ENCODE measurements around the gene SLC30A1. TPM values are rescaled to one million over a fixed set of nuclear protein-coding genes. Genes with fewer than 3 reads are reported as not detected.

SLC30A1 gene
- total and polyA plus RNA-seq, 2 of the 13 experiments (the other 11 are each of a cell fraction or from before 2014, with no cell fraction given), result 5.9 to 24.4 TPM

DNA sequence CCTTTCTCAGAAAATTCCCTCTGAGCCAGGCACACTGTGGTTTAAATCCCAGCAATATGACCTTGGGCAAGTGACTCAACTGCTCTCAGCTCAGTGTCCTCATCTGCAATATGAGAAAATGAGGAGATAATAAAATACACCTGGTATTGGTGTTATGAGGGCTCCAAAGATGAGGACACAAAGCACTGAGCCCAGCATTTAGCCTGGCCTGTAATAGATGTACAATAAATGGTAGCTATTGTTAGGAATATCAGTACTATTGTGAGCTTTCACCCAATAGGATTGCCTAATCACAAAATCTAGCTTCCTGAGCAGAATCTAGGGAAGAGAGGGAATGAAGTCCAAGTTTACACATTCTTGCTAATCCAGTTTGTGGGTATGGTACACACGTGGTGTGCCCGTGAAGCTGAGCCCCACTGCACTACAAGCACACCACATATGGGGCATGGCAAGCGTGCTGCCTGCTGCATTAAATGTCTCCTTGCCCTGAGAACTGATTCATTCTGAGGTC lies 24.3 kb upstream of the SLC30A1 start (continued):
- TF ChIP-seq ZNF292 (CRISPR knock-in tag; IDR thresholded peaks at IDR 0.05; ENCODE audit: borderline replicate concordance, low read depth), result peak; percentile 42; the same call in 1 of the 2 replicates
- TF ChIP-seq CBFB (CRISPR knock-in tag; IDR thresholded peaks at IDR 0.05), result peak; percentile 17; the same call in 1 of the 2 replicates
- TF ChIP-seq ZNF282 (IDR thresholded peaks at IDR 0.05; ENCODE audit: partially characterized antibody), result no peak
- peak; percentile 96 for TF ChIP-seq PITX1 (CRISPR knock-in tag; IDR thresholded peaks at IDR 0.05)
- peak; percentile 96 for TF ChIP-seq HMG20A (CRISPR knock-in tag; IDR thresholded peaks at IDR 0.05; ENCODE audit: borderline replicate concordance)
- TF ChIP-seq DPF2 (CRISPR knock-in tag; IDR thresholded peaks at IDR 0.05; ENCODE audit: borderline replicate concordance, low read depth), result peak; percentile 88
- TF ChIP-seq TARDBP (CRISPR knock-in tag; IDR thresholded peaks at IDR 0.05), result peak; percentile 85; the same call in 1 of the 2 replicates
- TF ChIP-seq, protein P1, sequence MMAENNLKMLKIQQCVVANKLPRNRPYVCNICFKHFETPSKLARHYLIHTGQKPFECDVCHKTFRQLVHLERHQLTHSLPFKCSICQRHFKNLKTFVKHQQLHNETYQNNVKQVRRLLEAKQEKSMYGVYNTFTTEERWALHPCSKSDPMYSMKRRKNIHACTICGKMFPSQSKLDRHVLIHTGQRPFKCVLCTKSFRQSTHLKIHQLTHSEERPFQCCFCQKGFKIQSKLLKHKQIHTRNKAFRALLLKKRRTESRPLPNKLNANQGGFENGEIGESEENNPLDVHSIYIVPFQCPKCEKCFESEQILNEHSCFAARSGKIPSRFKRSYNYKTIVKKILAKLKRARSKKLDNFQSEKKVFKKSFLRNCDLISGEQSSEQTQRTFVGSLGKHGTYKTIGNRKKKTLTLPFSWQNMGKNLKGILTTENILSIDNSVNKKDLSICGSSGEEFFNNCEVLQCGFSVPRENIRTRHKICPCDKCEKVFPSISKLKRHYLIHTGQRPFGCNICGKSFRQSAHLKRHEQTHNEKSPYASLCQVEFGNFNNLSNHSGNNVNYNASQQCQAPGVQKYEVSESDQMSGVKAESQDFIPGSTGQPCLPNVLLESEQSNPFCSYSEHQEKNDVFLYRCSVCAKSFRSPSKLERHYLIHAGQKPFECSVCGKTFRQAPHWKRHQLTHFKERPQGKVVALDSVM (CRISPR knock-in tag; IDR thresholded peaks at IDR 0.05), result no peak
- peak; percentile 96 for TF ChIP-seq TEAD3 (CRISPR knock-in tag; optimal IDR thresholded peaks at IDR 0.05; ENCODE audit: borderline replicate concordance)
- TF ChIP-seq, protein P2, sequence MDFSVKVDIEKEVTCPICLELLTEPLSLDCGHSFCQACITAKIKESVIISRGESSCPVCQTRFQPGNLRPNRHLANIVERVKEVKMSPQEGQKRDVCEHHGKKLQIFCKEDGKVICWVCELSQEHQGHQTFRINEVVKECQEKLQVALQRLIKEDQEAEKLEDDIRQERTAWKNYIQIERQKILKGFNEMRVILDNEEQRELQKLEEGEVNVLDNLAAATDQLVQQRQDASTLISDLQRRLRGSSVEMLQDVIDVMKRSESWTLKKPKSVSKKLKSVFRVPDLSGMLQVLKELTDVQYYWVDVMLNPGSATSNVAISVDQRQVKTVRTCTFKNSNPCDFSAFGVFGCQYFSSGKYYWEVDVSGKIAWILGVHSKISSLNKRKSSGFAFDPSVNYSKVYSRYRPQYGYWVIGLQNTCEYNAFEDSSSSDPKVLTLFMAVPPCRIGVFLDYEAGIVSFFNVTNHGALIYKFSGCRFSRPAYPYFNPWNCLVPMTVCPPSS (IDR thresholded peaks at IDR 0.05), result no peak
- TF ChIP-seq ZFP36L1 (CRISPR knock-in tag; IDR thresholded peaks at IDR 0.05), result peak; percentile 87; the same call in 1 of the 2 replicates
- no peak for TF ChIP-seq ZFP82 (CRISPR knock-in tag; IDR thresholded peaks at IDR 0.05; ENCODE audit: borderline replicate concordance)
- TF ChIP-seq, protein P3, sequence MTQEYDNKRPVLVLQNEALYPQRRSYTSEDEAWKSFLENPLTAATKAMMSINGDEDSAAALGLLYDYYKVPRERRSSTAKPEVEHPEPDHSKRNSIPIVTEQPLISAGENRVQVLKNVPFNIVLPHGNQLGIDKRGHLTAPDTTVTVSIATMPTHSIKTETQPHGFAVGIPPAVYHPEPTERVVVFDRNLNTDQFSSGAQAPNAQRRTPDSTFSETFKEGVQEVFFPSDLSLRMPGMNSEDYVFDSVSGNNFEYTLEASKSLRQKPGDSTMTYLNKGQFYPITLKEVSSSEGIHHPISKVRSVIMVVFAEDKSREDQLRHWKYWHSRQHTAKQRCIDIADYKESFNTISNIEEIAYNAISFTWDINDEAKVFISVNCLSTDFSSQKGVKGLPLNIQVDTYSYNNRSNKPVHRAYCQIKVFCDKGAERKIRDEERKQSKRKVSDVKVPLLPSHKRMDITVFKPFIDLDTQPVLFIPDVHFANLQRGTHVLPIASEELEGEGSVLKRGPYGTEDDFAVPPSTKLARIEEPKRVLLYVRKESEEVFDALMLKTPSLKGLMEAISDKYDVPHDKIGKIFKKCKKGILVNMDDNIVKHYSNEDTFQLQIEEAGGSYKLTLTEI (CRISPR knock-in tag; conservative IDR thresholded peaks at IDR 0.05), result no peak
- TF ChIP-seq, protein P4, sequence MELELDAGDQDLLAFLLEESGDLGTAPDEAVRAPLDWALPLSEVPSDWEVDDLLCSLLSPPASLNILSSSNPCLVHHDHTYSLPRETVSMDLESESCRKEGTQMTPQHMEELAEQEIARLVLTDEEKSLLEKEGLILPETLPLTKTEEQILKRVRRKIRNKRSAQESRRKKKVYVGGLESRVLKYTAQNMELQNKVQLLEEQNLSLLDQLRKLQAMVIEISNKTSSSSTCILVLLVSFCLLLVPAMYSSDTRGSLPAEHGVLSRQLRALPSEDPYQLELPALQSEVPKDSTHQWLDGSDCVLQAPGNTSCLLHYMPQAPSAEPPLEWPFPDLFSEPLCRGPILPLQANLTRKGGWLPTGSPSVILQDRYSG (CRISPR knock-in tag; IDR thresholded peaks at IDR 0.05), result no peak
- TF ChIP-seq, protein P5, sequence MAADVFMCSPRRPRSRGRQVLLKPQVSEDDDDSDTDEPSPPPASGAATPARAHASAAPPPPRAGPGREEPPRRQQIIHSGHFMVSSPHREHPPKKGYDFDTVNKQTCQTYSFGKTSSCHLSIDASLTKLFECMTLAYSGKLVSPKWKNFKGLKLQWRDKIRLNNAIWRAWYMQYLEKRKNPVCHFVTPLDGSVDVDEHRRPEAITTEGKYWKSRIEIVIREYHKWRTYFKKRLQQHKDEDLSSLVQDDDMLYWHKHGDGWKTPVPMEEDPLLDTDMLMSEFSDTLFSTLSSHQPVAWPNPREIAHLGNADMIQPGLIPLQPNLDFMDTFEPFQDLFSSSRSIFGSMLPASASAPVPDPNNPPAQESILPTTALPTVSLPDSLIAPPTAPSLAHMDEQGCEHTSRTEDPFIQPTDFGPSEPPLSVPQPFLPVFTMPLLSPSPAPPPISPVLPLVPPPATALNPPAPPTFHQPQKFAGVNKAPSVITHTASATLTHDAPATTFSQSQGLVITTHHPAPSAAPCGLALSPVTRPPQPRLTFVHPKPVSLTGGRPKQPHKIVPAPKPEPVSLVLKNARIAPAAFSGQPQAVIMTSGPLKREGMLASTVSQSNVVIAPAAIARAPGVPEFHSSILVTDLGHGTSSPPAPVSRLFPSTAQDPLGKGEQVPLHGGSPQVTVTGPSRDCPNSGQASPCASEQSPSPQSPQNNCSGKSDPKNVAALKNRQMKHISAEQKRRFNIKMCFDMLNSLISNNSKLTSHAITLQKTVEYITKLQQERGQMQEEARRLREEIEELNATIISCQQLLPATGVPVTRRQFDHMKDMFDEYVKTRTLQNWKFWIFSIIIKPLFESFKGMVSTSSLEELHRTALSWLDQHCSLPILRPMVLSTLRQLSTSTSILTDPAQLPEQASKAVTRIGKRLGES (CRISPR knock-in tag; IDR thresholded peaks at IDR 0.05; ENCODE audit: borderline replicate concordance), result peak; percentile 99
- TF ChIP-seq TSC22D2 (CRISPR knock-in tag; IDR thresholded peaks at IDR 0.05; ENCODE audit: borderline replicate concordance), result 0 out of 2 replicates have a peak, but pooled peaks have one; percentile 30
- peak; percentile 63; the same call in 1 of the 2 replicates for TF ChIP-seq ZNF205 (CRISPR knock-in tag; IDR thresholded peaks at IDR 0.05)
- TF ChIP-seq, protein P6, sequence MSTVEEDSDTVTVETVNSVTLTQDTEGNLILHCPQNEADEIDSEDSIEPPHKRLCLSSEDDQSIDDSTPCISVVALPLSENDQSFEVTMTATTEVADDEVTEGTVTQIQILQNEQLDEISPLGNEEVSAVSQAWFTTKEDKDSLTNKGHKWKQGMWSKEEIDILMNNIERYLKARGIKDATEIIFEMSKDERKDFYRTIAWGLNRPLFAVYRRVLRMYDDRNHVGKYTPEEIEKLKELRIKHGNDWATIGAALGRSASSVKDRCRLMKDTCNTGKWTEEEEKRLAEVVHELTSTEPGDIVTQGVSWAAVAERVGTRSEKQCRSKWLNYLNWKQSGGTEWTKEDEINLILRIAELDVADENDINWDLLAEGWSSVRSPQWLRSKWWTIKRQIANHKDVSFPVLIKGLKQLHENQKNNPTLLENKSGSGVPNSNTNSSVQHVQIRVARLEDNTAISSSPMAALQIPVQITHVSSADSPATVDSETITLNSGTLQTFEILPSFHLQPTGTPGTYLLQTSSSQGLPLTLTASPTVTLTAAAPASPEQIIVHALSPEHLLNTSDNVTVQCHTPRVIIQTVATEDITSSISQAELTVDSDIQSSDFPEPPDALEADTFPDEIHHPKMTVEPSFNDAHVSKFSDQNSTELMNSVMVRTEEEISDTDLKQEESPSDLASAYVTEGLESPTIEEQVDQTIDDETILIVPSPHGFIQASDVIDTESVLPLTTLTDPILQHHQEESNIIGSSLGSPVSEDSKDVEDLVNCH (CRISPR knock-in tag; IDR thresholded peaks at IDR 0.05), result no peak

Measured in HepG2 (cell line).